K562 (cell line): ENCODE measurements around the gene FAM222A. TPM values are rescaled to one million over a fixed set of nuclear protein-coding genes. Genes with fewer than 3 reads are reported as not detected.

Source experiments
- ATAC-seq: fragments of 200-7000 bp; cut with Tn5 transposase; 3 replicates; pipeline ENCODE4 v1.9.1; 2020; ENCODE audit warnings: moderate library complexity
- BruUV-seq: library from RNA; stranded (reverse); fragments of 400-500 nt; replicated peaks from 2 replicates; lab custom pipeline; 2021; lab: Mats Ljungman, UMichigan
- CTCF ChIA-PET: fragments of 300-600 bp; formaldehyde crosslinking; extraction: SDS; loops from one replicate; lab custom pipeline; 2021; ENCODE audit warnings: low intra/inter-chr PET ratio; lab: Yijun Ruan, JAX
- POLR2A ChIA-PET: fragments of 300-600, 350-650 bp; sonication (Branson Sonifier 250); formaldehyde crosslinking; extraction: SDS; loops from one replicate; lab custom pipeline; 2021; ENCODE audit warnings: antibody characterized with exemption, inconsistent platforms; lab: Yijun Ruan, JAX
- DNase-seq, 4 experiments: peaks; one replicate each; pipeline versions ENCODE4 v3.0.0 to v3.0.0-alpha.2; 2011 to 2018; ENCODE audit warnings: low spot score in 3 of 4, mixed read lengths in 3 of 4; ENCODE audit errors: extremely low read depth in 1 of 4
- FAIRE-seq: peaks from 2 replicates; lab custom pipeline; 2011; peaks lifted over from hg19 to GRCh38; lab: Jason Lieb, UNC
- H2AFZ ChIP-seq: 2 replicates; pipeline ENCODE4 v1.6.0; 2011; ENCODE audit warnings: low read depth, low read length, control low read depth, inconsistent platforms
- H3K27ac ChIP-seq: fragments of 200-600 bp; 3 replicates; pipeline ENCODE4 v1.8.0; 2011; ENCODE audit warnings: low read depth, mild to moderate bottlenecking, control low read depth, inconsistent platforms, low read length, moderate library complexity, mixed read lengths; ENCODE audit errors: extremely low read depth
- H3K27me3 ChIP-seq, 2 experiments: fragments of 300-600 bp in 1 of 2; 2 replicates in 1 of 2; 3 replicates in 1 of 2; pipeline versions ENCODE4 v1.6.0 to v1.8.0; 2011; ENCODE audit warnings: inconsistent platforms in 2 of 2, low read length in 2 of 2, mild to moderate bottlenecking in 1 of 2, mixed read lengths in 1 of 2, moderate library complexity in 1 of 2; ENCODE audit not compliant: control insufficient read depth in 2 of 2, insufficient read depth in 2 of 2
- H3K36me3 ChIP-seq: fragments of 300-600 bp; 3 replicates; pipeline ENCODE4 v1.8.0; 2011; ENCODE audit warnings: mild to moderate bottlenecking, low read length, inconsistent platforms; ENCODE audit not compliant: control insufficient read depth, insufficient read depth
- H3K4me1 ChIP-seq, 2 experiments: fragments of 200-600 bp in 1 of 2; replicated peaks in 1 of 2; 2 replicates in 1 of 2; 3 replicates in 1 of 2; pipeline versions ENCODE4 v1.5.1 to v1.8.0; 2011; ENCODE audit warnings: inconsistent platforms in 2 of 2, low read length in 2 of 2, mild to moderate bottlenecking in 1 of 2, mixed read lengths in 1 of 2, moderate library complexity in 1 of 2; ENCODE audit not compliant: control insufficient read depth in 2 of 2, insufficient read depth in 2 of 2
- H3K4me2 ChIP-seq: 2 replicates; pipeline ENCODE4 v1.6.1; 2011; ENCODE audit warnings: low read length, control low read depth, inconsistent platforms, mixed read lengths; ENCODE audit not compliant: insufficient read depth
- H3K4me3 ChIP-seq: fragments of 200-600 bp; sonication (generic), shearing (Covaris generic); 2 replicates; pipeline ENCODE4 v1.5.1; 2016; ENCODE audit warnings: control low read depth, inconsistent platforms
- H3K79me2 ChIP-seq: fragments of 200-600 bp; 3 replicates; pipeline ENCODE4 v1.8.0; 2011; ENCODE audit warnings: low read length, inconsistent platforms; ENCODE audit not compliant: control insufficient read depth, insufficient read depth
- H3K9ac ChIP-seq, 2 experiments: 2 replicates each; pipeline versions ENCODE4 v1.6.0 to v1.6.1; 2011; ENCODE audit warnings: low read depth in 2 of 2, low read length in 2 of 2, control low read depth in 1 of 2, inconsistent platforms in 1 of 2, mild to moderate bottlenecking in 1 of 2, mixed read lengths in 1 of 2; ENCODE audit not compliant: insufficient read depth in 1 of 2
- H3K9me1 ChIP-seq: one replicate; pipeline ENCODE4 v1.6.0; 2011; ENCODE audit warnings: inconsistent platforms, mild to moderate bottlenecking, low read length, moderate library complexity; ENCODE audit not compliant: control insufficient read depth, insufficient read depth
- H3K9me3 ChIP-seq: replicated peaks from 2 replicates; pipeline ENCODE4 v1.5.1; 2011; ENCODE audit warnings: low read depth, low read length, inconsistent platforms; ENCODE audit not compliant: control insufficient read depth, insufficient read depth
- H4K20me1 ChIP-seq: replicated peaks from 2 replicates; pipeline ENCODE4 v1.6.1; 2011; ENCODE audit warnings: low read length, inconsistent platforms, mixed read lengths; ENCODE audit not compliant: control insufficient read depth, insufficient read depth
- CBFA2T2 ChIP-seq: fragments of 450-650 bp; conservative IDR thresholded peaks from 2 replicates; pipeline ENCODE4 v1.6.1; 2017; ENCODE audit warnings: mild to moderate bottlenecking
- CBX3 ChIP-seq, 2 experiments: IDR thresholded peaks; 1 replicate in 1 of 2; 2 replicates in 1 of 2; pipeline ENCODE4 v1.6.1; 2012; ENCODE audit warnings: inconsistent platforms in 2 of 2, low read length in 2 of 2, borderline replicate concordance in 1 of 2, control low read depth in 1 of 2
- CBX5 ChIP-seq: IDR thresholded peaks from 2 replicates; pipeline ENCODE4 v1.6.1; 2014; ENCODE audit warnings: low read depth, borderline replicate concordance
- ELK3 ChIP-seq: fragments of 450-650 bp; formaldehyde crosslinking; IDR thresholded peaks from 2 replicates; pipeline ENCODE4 v1.4.0; 2020; ENCODE audit warnings: mild to moderate bottlenecking
- GTF2A2 ChIP-seq: IDR thresholded peaks from 2 replicates; pipeline ENCODE4 v1.6.1; 2016; ENCODE audit warnings: mild to moderate bottlenecking, missing genetic modification characterization, missing compliant biosample characterization
- GTF2E2 ChIP-seq: fragments of 200-800 bp; sonication (Bioruptor generic); IDR thresholded peaks from 2 replicates; pipeline ENCODE4 v1.6.1; 2016; ENCODE audit warnings: missing genetic modification characterization, missing compliant biosample characterization
- JUN ChIP-seq, 2 experiments: sonication (generic) in 1 of 2; formaldehyde crosslinking in 1 of 2; IDR thresholded peaks; 2 replicates each; pipeline versions ENCODE4 v1.6.1 to v1.8.0; 2012 to 2022; ENCODE audit warnings: borderline replicate concordance in 2 of 2, mild to moderate bottlenecking in 2 of 2, improper control_type of control experiment in 1 of 2, low read depth in 1 of 2, low read length in 1 of 2, missing genetic modification reagents in 1 of 2
- KHSRP ChIP-seq: fragments of 450-650 bp; IDR thresholded peaks from 2 replicates; pipeline ENCODE4 v1.6.1; 2017
- MNT ChIP-seq, 2 experiments: fragments of 450-650 bp; conservative IDR thresholded peaks; 2 replicates each; pipeline ENCODE4 v1.6.1; 2017; ENCODE audit warnings: mild to moderate bottlenecking in 2 of 2, moderate library complexity in 2 of 2
- RBM39 ChIP-seq: fragments of 200-400 bp; formaldehyde crosslinking; optimal IDR thresholded peaks from 2 replicates; pipeline ENCODE3; 2018; ENCODE audit warnings: low read depth, low read length
- SMARCE1 ChIP-seq: fragments of 450-650 bp; IDR thresholded peaks from 2 replicates; pipeline ENCODE4 v1.7.1; 2016; ENCODE audit warnings: mild to moderate bottlenecking
- STAT5A ChIP-seq: IDR thresholded peaks from 2 replicates; pipeline ENCODE4 v1.6.1; 2012; ENCODE audit warnings: low read length, inconsistent platforms, borderline replicate concordance
- SUPT5H ChIP-seq: fragments of 450-650 bp; IDR thresholded peaks from 2 replicates; pipeline ENCODE4 v1.6.1; 2016
- ZBED1 ChIP-seq: IDR thresholded peaks from 2 replicates; pipeline ENCODE4 v1.6.1; 2014
- ZFP36 ChIP-seq: fragments of 150-350 bp; IDR thresholded peaks from 2 replicates; pipeline ENCODE4 v1.6.1; 2018; ENCODE audit warnings: low read length, low read depth; ENCODE audit not compliant: partially characterized antibody
- ZFP91 ChIP-seq: sonication (generic); formaldehyde crosslinking; IDR thresholded peaks from 2 replicates; pipeline ENCODE4 v1.8.0; 2022; ENCODE audit warnings: mild to moderate bottlenecking, missing genetic modification reagents
- WGBS: fragments of 100-300 bp; shearing (Covaris generic); methylation state at CpG from one replicate; pipeline ENCODE4 v1.1.6; 2016; ENCODE audit warnings: low coverage, mixed read lengths; ENCODE audit not compliant: insufficient coverage; ENCODE audit errors: missing lambda C conversion rate; 5-methylcytosine and 5-hydroxymethylcytosine counted together
- in situ Hi-C: fragments of 300-500 bp; cut with MboI; formaldehyde crosslinking; loops from 4 replicates; pipeline ENCODE4 v1.15.0; 2018; ENCODE audit warnings: inconsistent platforms, mixed read lengths
- intact Hi-C: fragments of 100-400 bp; cut with micrococcal nuclease; formaldehyde crosslinking; loops from 2 replicates; pipeline ENCODE4 v1.14.2; 2022
- polyA plus RNA-seq, 8 experiments: library from polyadenylated mRNA; depleted of rRNA in 4 of 8; stranded (reverse) in 5 of 8; unstranded in 3 of 8; fragments of >200 nt; fragmentation: Nextera tagmentation in 2 of 8; fragmentation: Illumina TruSeq in 1 of 8; extraction: Ambion mirVana in 2 of 8; extraction: Trizol in 1 of 8; gene quantifications; 2 replicates each; pipeline versions ENCODE4 v1.2.1 to v1.2.3, GENCODE V29; 2011 to 2014; ENCODE audit warnings: inconsistent platforms in 1 of 8, missing spikeins in 1 of 8
- total RNA-seq, 7 experiments: library from RNA; depleted of rRNA in 6 of 7; stranded (reverse); fragments of >200 nt in 6 of 7; fragmentation: Illumina TruSeq in 2 of 7; extraction: Trizol in 2 of 7; gene quantifications; 2 replicates each; pipeline versions ENCODE4 v1.2.1 to v1.2.3, GENCODE V29; 2011 to 2021; ENCODE audit warnings: low replicate concordance in 1 of 7
- TF ChIP-seq, protein P1 (sequence below): sonication (generic); formaldehyde crosslinking; IDR thresholded peaks from 2 replicates; pipeline ENCODE4 v1.8.1; 2023; ENCODE audit warnings: mild to moderate bottlenecking, missing genetic modification reagents

Gene FAM222A
- total and polyA plus RNA-seq, 9 of the 15 experiments (the other 6 are each of a cell fraction or from before 2014, with no cell fraction given), result 0.03 to 0.36 (median 0.12) TPM; not detected in 1

DNA sequence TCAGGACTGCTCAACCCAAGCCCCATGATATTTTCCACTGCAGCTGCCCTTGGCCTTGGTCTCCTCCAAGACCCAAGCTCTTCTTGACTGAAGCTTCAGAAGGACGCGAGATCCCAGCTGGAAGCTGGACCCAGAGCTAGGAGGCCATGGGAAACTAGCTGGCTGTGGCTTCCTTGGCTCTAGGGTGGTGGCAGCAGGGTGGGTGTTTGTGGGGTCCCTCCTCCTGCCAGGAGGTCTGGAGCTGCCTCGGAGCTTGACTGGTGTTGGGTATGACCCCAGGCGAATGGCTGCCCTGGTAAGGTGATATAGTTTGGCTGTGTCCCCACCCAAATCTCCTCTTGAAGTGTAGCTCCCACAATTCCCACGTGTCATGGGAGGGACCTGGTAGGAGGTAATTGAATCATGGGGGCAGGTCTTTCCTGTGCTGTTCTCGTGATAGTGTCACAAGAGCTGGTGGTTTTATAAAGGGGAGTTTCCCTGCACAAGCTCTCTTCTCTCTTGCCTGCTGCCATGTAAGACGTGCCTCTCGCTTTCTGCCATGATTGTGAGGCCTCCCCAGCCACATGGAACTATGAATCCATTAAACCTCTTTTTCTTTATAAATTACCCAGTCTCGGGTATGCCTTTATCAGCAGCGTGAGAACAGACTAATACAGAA, 68.2 kb downstream of the FAM222A start:
- H3K4me1 ChIP-seq, result peaks cover 0 to 8% of the 10 kb centered on the region in 2 experiments; a peak in 2 of 5 replicates
- H3K79me2 ChIP-seq, result no peaks in the 10 kb centered on the region
- intact Hi-C loops, result no loop called here
- H4K20me1 ChIP-seq, result 0 out of 2 replicates have a peak, but pooled peaks cover 3% of the 10 kb centered on the region
- no peaks in the 10 kb centered on the region for H3K9me1 ChIP-seq
- BruUV-seq, result no TSS peak
- no peak overlapping the region for H2AFZ ChIP-seq
- WGBS, result 0% methylated on average over 8 of the region's 10 CpGs
- H3K27me3 ChIP-seq, result peaks cover 10 to 32% of the 10 kb centered on the region in 2 experiments; a peak in 4 of 5 replicates
- H3K4me3 ChIP-seq, result no peak overlapping the region
- H3K9ac ChIP-seq, result no peak overlapping the region
- DNase-seq (no peak), ATAC-seq (no peak), FAIRE-seq (no peak)
- H3K9me3 ChIP-seq, result 0 out of 2 replicates have a peak, but pooled peaks cover 3% of the 10 kb centered on the region
- CTCF ChIA-PET, result no interaction called here
- H3K4me2 ChIP-seq, result no peak overlapping the region
- no peaks in the 10 kb centered on the region for H3K36me3 ChIP-seq
- in situ Hi-C loops, result no loop called here
- TF ChIP-seq ZFP36 (peak; percentile 63), KHSRP (no peak), JUN (IDR thresholded peaks at IDR 0.05; ENCODE audit: borderline replicate concordance, low read depth, low read length) (no peak), JUN (CRISPR knock-in tag; IDR thresholded peaks at IDR 0.05; ENCODE audit: borderline replicate concordance) (no peak), ZFP91 (CRISPR knock-in tag) (no peak), RBM39 (no peak), SMARCE1 (no peak), SUPT5H (no peak), MNT (conservative IDR thresholded peaks at IDR 0.05) (no peak), CBX5 (peak; percentile 48; the same call in 1 of the 2 replicates), GTF2A2 (no peak), STAT5A (no peak), CBFA2T2 (no peak), CBX3 (IDR thresholded peaks at IDR 0.05; ENCODE audit: borderline replicate concordance in 1 of 2, low read length in 2 of 2) (0 out of 3 replicates have a peak, but pooled peaks of 1 of the 2 experiments have one; percentile 45), GTF2E2 (tag) (no peak), ZBED1 (no peak), ELK3 (no peak)
- TF ChIP-seq, protein P1, sequence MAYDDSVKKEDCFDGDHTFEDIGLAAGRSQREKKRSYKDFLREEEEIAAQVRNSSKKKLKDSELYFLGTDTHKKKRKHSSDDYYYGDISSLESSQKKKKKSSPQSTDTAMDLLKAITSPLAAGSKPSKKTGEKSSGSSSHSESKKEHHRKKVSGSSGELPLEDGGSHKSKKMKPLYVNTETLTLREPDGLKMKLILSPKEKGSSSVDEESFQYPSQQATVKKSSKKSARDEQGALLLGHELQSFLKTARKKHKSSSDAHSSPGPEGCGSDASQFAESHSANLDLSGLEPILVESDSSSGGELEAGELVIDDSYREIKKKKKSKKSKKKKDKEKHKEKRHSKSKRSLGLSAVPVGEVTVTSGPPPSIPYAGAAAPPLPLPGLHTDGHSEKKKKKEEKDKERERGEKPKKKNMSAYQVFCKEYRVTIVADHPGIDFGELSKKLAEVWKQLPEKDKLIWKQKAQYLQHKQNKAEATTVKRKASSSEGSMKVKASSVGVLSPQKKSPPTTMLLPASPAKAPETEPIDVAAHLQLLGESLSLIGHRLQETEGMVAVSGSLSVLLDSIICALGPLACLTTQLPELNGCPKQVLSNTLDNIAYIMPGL, result no peak
- no peak overlapping the region for H3K27ac ChIP-seq
- POLR2A ChIA-PET, result interaction anchor here (0.6 to 0.7 kb wide), 2 partner anchors 272 to 1789 kb away, joined by 3 to 5 read pairs; no protein-coding TSS in a partner anchor
